Mesendoderm (in vitro differentiated cells): ENCODE results near the gene SSC5D.

Source experiments
- DNase-seq: peaks from one replicate; pipeline ENCODE4 v3.0.0; 2013
- H2AK5ac ChIP-seq: 2 replicates; pipeline ENCODE4 v1.6.1; 2013; ENCODE audit warnings: low read length, inconsistent platforms
- H2BK120ac ChIP-seq: 2 replicates; pipeline ENCODE4 v1.6.1; 2013; ENCODE audit warnings: low read depth, mild to moderate bottlenecking, low read length, moderate library complexity, mixed read lengths
- H2BK15ac ChIP-seq: replicated peaks from 2 replicates; pipeline ENCODE4 v1.6.1; 2013; ENCODE audit warnings: low read depth, mild to moderate bottlenecking, moderate library complexity
- H2BK5ac ChIP-seq: 2 replicates; pipeline ENCODE4 v1.6.1; 2013; ENCODE audit warnings: low read length, inconsistent platforms
- H3K18ac ChIP-seq: 2 replicates; pipeline ENCODE4 v1.6.1; 2013; ENCODE audit warnings: mild to moderate bottlenecking, low read length, mixed read lengths
- H3K23ac ChIP-seq: one replicate; pipeline ENCODE4 v1.6.1; 2013; ENCODE audit warnings: low read length
- H3K27ac ChIP-seq: 2 replicates; pipeline ENCODE4 v1.5.1; 2013; ENCODE audit warnings: low read depth, mild to moderate bottlenecking, inconsistent platforms, low read length, moderate library complexity
- H3K27me3 ChIP-seq: 2 replicates; pipeline ENCODE4 v1.6.1; 2013; ENCODE audit warnings: low read length, control low read depth, mild to moderate bottlenecking, inconsistent platforms; ENCODE audit not compliant: insufficient read depth, poor library complexity
- H3K36me3 ChIP-seq: 2 replicates; pipeline ENCODE4 v1.6.1; 2013; ENCODE audit warnings: low read length, inconsistent platforms; ENCODE audit not compliant: control insufficient read depth, insufficient read depth
- H3K4ac ChIP-seq: one replicate; pipeline ENCODE4 v1.6.1; 2013; ENCODE audit warnings: low read depth, mild to moderate bottlenecking, low read length, moderate library complexity
- H3K4me1 ChIP-seq: 2 replicates; pipeline ENCODE4 v1.6.1; 2013; ENCODE audit warnings: low read depth, low read length, inconsistent platforms; ENCODE audit not compliant: control insufficient read depth
- H3K4me2 ChIP-seq: 2 replicates; pipeline ENCODE4 v1.6.1; 2013; ENCODE audit warnings: low read length
- H3K4me3 ChIP-seq: 2 replicates; pipeline ENCODE4 v1.5.1; 2013; ENCODE audit warnings: mild to moderate bottlenecking, low read length
- H3K56ac ChIP-seq: one replicate; pipeline ENCODE4 v1.6.1; 2013; ENCODE audit warnings: low read length
- H3K79me1 ChIP-seq: 2 replicates; pipeline ENCODE4 v1.6.1; 2013; ENCODE audit warnings: low read length, inconsistent platforms
- H3K79me2 ChIP-seq: 2 replicates; pipeline ENCODE4 v1.6.1; 2013; ENCODE audit warnings: mild to moderate bottlenecking, low read length; ENCODE audit not compliant: control insufficient read depth, insufficient read depth
- H3K9ac ChIP-seq: 2 replicates; pipeline ENCODE4 v1.6.1; 2013; ENCODE audit warnings: low read length, inconsistent platforms
- H4K5ac ChIP-seq: one replicate; pipeline ENCODE4 v1.6.1; 2013; ENCODE audit warnings: low read length
- H4K8ac ChIP-seq: one replicate; pipeline ENCODE4 v1.6.1; 2013; ENCODE audit warnings: low read depth, mild to moderate bottlenecking, control low read depth, low read length, moderate library complexity
- WGBS: extraction: QIAGEN DNeasy Blood & Tissue Kit; methylation state at CpG from one replicate; pipeline ENCODE4 v1.1.7; 2013; ENCODE audit warnings: low lambda C conversion rate, missing lambda C conversion rate; ENCODE audit not compliant: insufficient coverage; ENCODE audit errors: extremely low coverage; 5-methylcytosine and 5-hydroxymethylcytosine counted together

The SSC5D gene

DNA sequence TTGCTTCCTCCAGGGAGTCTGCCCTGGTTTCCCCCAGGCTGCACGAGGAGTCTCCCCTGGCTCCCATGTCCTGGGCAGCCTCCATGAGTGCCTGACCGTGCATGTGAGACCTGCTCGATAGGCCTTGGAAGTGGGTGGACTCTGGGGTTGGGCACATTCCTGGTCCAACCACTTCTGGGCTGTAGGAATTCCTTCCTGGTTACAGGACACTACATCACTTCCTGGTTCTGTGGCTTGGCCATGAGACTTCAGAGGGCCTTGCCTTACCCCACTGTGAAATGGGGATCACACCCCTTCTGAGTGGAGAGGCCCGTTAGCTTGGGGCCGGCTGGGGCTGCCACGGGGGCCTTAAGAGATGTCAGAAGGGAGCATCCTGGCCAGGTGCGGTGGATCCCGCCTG lies 15.8 kb upstream of the SSC5D start:
- no peaks in the 10 kb centered on the region for H3K79me1 ChIP-seq
- H3K27me3 ChIP-seq: no peaks in the 10 kb centered on the region
- H2BK5ac ChIP-seq: no peak overlapping the region
- no peak overlapping the region for H2BK120ac ChIP-seq
- H4K8ac ChIP-seq: no peak overlapping the region
- no peak overlapping the region for H2BK15ac ChIP-seq
- no peak overlapping the region for H3K4me3 ChIP-seq
- DNase-seq: peak; percentile 51
- H3K56ac ChIP-seq: no peak overlapping the region
- no peak overlapping the region for H3K4me2 ChIP-seq
- H3K18ac ChIP-seq: no peak overlapping the region
- no peak overlapping the region for H3K9ac ChIP-seq
- no peak overlapping the region for H3K27ac ChIP-seq
- no peak overlapping the region for H3K23ac ChIP-seq
- no CpG with 5 or more reads among the region's 8 CpGs for WGBS
- no peak overlapping the region for H4K5ac ChIP-seq
- no peak overlapping the region for H3K4ac ChIP-seq
- no peaks in the 10 kb centered on the region for H3K36me3 ChIP-seq
- no peak overlapping the region for H2AK5ac ChIP-seq
- H3K4me1 ChIP-seq: no peaks in the 10 kb centered on the region
- no peaks in the 10 kb centered on the region for H3K79me2 ChIP-seq

DNA sequence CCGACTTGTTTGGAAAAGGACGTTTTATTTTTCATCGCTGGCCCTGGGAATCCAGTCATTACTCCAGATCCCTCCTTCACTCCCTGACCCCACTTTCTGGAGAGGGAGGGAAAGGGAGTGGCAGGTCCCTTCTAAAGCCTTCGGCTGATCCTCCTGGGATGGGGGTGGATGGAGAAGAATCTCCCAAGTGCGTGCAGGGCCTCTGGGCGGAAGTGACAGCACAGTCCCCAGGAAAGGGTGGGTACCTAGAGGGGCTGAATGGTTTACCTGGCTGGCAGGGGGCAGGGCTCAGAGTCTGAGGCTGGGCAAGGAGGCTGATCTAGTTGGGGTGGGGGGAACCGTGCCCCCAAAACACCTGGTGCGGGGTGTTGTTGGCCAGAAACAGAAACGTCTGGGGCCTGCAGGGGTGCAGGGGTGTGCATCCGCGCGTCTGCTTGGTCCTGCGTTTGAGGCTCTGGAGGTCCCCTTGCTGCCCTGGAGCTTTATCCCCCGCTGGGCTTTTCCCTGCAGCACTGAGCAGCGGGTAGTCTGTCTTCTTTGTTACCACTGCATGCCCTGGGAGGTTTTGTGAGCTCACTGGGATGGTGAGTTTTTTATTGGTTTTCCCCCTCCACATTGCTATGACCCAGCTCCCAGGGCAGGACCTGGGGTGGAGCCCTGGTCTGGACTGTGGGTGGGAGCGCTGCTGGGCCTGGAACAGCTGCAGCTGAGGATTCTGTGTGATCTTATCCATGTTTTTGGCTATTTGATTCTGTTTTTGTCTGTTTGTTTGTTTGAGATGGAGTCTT lies 14.8 kb upstream of the SSC5D start:
- DNase-seq: peak; percentile 18
- Histone ChIP-seq H3K79me1 (peaks cover 5% of the 10 kb centered on the region), H3K18ac (no peak overlapping the region)

DNA sequence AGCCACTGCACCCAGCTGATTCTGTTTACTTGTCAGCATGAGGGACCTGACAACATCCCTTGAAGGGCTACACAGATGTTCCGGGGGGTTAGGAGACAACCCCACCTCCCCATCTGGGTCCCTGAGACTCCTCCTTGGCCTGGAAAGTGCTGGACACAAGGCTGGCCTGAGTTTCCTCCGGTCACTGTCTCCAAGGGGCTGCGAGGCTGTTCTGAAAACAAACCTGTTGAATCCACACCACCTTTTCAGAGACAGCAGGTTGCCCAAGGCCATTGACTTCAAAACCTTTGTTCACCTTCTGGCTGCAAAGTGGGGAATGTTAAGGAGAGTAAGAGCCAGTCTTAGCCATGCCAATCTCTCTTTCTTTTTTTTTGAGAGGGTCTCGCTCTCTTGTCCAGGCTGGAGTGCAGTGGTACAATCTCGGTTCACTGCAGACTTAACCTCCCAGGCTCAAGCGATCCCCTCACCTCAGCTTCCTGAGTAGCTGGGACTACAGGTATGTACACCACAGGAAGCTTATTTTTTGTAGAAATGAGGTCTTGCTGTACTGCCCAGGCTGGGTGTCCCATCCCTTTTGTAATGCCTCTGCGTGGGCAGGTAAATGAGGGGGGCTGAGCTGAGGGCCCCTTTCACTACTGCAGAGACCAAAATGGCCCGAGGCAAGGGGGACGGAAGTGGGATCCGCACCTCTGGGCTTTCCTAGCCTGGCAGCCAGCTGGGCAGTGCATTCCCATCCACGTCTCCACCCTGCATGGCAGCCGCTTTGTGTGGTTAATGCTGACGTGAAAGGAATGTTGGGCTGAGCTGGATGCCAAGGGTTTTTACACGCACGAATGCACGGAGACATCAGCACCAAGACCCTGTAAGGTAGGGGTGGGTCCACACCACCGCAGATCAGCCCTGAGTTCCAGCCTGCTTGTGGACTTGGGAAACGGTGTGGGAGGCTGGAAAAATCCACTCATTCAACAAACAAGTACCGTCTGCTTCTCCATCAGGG lies 13.7 kb upstream of the SSC5D start:
- H3K27me3 ChIP-seq: no peaks in the 10 kb centered on the region
- H3K56ac ChIP-seq: peak overlapping the region; percentile 5
- no CpG with 5 or more reads among the region's 19 CpGs for WGBS
- peaks cover 7% of the 10 kb centered on the region for H3K79me1 ChIP-seq
- H3K27ac ChIP-seq: no peak overlapping the region
- no peak overlapping the region for H3K4me2 ChIP-seq
- peak overlapping the region; percentile 59 for H2AK5ac ChIP-seq
- peaks cover 2% of the 10 kb centered on the region for H3K79me2 ChIP-seq
- H3K9ac ChIP-seq: no peak overlapping the region
- H3K36me3 ChIP-seq: no peaks in the 10 kb centered on the region
- no peak overlapping the region for H3K4me3 ChIP-seq
- H3K4ac ChIP-seq: no peak overlapping the region
- H2BK120ac ChIP-seq: no peak overlapping the region
- no peak overlapping the region for H3K18ac ChIP-seq
- DNase-seq: peak; percentile 21
- no peak overlapping the region for H2BK5ac ChIP-seq
- H4K8ac ChIP-seq: no peak overlapping the region
- no peak overlapping the region for H2BK15ac ChIP-seq
- H3K4me1 ChIP-seq: peaks cover 2% of the 10 kb centered on the region
- no peak overlapping the region for H4K5ac ChIP-seq
- H3K23ac ChIP-seq: no peak overlapping the region

More for the DNA sequence above, 14.8 kb upstream of the SSC5D start:
- Histone ChIP-seq H3K4me3 (no peak overlapping the region), H3K4me1 (peaks cover 2% of the 10 kb centered on the region), H3K9ac (no peak overlapping the region), H3K4me2 (no peak overlapping the region), H3K4ac (no peak overlapping the region), H3K36me3 (no peaks in the 10 kb centered on the region), H2BK15ac (no peak overlapping the region), H3K23ac (no peak overlapping the region), H3K27ac (no peak overlapping the region), H2BK5ac (no peak overlapping the region), H3K56ac (peak overlapping the region; percentile 17), H3K79me2 (peaks cover 2% of the 10 kb centered on the region), H4K8ac (no peak overlapping the region), H4K5ac (no peak overlapping the region), H2BK120ac (no peak overlapping the region), H2AK5ac (no peak overlapping the region), H3K27me3 (no peaks in the 10 kb centered on the region)
- WGBS: no CpG with 5 or more reads among the region's 16 CpGs

- H3K18ac ChIP-seq: peak within 1 kb of the TSS; percentile 95
- peaks cover 9% of the 10 kb centered on the region for H3K79me1 ChIP-seq
- DNase-seq: peak; percentile 99
- H3K4ac ChIP-seq: peak within 1 kb of the TSS; percentile 57
- no peaks in the 10 kb centered on the region for H3K27me3 ChIP-seq
- no peaks in the 10 kb centered on the region for H3K36me3 ChIP-seq
- H3K27ac ChIP-seq: peak within 1 kb of the TSS; percentile 76
- H2BK5ac ChIP-seq: no peak within 1 kb of the TSS
- peak within 1 kb of the TSS; percentile 86 for H2BK120ac ChIP-seq
- peak within 1 kb of the TSS; percentile 84 for H3K9ac ChIP-seq
- H2BK15ac ChIP-seq: no peak within 1 kb of the TSS
- H3K23ac ChIP-seq: no peak within 1 kb of the TSS
- H3K4me1 ChIP-seq: peaks cover 2% of the 10 kb centered on the region
- H3K56ac ChIP-seq: peak within 1 kb of the TSS; percentile 90
- no peak within 1 kb of the TSS for H2AK5ac ChIP-seq
- WGBS: no CpG with 5 or more reads among the region's 61 CpGs
- peaks cover 2% of the 10 kb centered on the region for H3K79me2 ChIP-seq
- peak within 1 kb of the TSS; percentile 75 for H3K4me2 ChIP-seq
- H3K4me3 ChIP-seq: peak within 1 kb of the TSS; percentile 86
- H4K5ac ChIP-seq: peak within 1 kb of the TSS; percentile 84
- peak within 1 kb of the TSS; percentile 98 for H4K8ac ChIP-seq
Observed at GRCh38 chr19:55476100-55476775, 12.0 kb upstream of the SSC5D start, which contains the start of gene ZNF628. TSS of gene ZNF628 (plus strand) at chr19:55476617. CDS start at chr19:55479911, 3,294 bp downstream.

DNA sequence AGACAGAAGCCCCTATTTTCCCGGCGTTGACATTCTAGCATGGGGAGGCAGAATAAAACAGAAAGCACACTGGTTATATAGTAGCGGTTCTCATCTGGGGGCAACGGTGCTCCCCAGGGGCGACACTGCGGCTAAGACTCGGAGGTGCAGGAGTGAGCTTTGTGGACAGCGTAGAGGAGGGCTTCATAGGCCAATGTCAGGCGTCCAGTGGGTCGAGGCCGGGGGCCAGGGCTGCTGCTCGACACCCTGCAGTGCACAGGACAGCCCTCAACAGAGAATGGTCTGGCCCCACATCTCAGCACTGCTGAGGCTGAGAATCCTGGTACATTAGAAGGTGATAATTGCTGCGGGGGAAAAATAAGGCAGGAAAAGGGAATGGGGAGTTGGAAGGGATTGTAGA lies 10.3 kb upstream of the SSC5D start:
- WGBS: 100% methylated on average over 1 of the region's 13 CpGs
- Histone ChIP-seq H2AK5ac (no peak overlapping the region), H3K4me3 (no peak overlapping the region), H2BK5ac (no peak overlapping the region), H3K4me1 (peaks cover 2% of the 10 kb centered on the region), H2BK15ac (no peak overlapping the region), H3K23ac (no peak overlapping the region), H3K27ac (no peak overlapping the region), H4K8ac (no peak overlapping the region), H3K79me2 (peaks cover 2% of the 10 kb centered on the region), H3K4me2 (no peak overlapping the region), H2BK120ac (no peak overlapping the region), H4K5ac (no peak overlapping the region), H3K4ac (no peak overlapping the region), H3K56ac (peak overlapping the region; percentile 44), H3K9ac (no peak overlapping the region), H3K18ac (no peak overlapping the region), H3K79me1 (peaks cover 9% of the 10 kb centered on the region), H3K27me3 (no peaks in the 10 kb centered on the region), H3K36me3 (no peaks in the 10 kb centered on the region)
- DNase-seq: no peak
